ENCODE data around the gene FCHO2. TPM values are rescaled to one million over a fixed set of nuclear protein-coding genes. Genes with fewer than 3 reads are reported as not detected.
"Not testable (repeated sequence)": the region's sequence is repeated elsewhere in the genome, so short reads cannot be mapped to it uniquely, and the experiment has no call there.

The FCHO2 gene
- total RNA-seq, 4 donors from 2014 or later: 25.3 to 39.9 (median 31.0) TPM

DNA sequence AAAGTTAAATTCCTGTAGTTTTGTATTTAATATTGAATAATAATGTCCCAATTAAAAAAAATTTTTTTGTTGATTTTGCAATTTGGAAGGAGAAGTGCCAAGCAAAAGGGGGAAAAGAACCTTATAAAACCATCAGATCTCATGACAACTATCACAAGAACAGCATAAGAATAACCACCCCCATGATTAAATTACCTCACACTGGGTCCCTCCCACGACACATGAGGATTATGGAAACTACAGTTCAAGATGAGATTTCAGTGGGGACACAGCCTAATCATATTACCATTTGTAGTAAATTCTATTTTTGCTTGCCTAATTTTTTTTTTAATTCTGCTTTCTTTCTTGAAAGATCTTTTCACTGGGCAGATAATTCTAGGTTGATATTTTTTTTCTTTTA, 33.4 kb upstream of the FCHO2 start:
- no peak for ATAC-seq (ENCODE audit: low FRiP score)
- no peak for DNase-seq (ENCODE audit: low spot score)
- TF ChIP-seq, protein P1, sequence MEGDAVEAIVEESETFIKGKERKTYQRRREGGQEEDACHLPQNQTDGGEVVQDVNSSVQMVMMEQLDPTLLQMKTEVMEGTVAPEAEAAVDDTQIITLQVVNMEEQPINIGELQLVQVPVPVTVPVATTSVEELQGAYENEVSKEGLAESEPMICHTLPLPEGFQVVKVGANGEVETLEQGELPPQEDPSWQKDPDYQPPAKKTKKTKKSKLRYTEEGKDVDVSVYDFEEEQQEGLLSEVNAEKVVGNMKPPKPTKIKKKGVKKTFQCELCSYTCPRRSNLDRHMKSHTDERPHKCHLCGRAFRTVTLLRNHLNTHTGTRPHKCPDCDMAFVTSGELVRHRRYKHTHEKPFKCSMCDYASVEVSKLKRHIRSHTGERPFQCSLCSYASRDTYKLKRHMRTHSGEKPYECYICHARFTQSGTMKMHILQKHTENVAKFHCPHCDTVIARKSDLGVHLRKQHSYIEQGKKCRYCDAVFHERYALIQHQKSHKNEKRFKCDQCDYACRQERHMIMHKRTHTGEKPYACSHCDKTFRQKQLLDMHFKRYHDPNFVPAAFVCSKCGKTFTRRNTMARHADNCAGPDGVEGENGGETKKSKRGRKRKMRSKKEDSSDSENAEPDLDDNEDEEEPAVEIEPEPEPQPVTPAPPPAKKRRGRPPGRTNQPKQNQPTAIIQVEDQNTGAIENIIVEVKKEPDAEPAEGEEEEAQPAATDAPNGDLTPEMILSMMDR (IDR thresholded peaks at IDR 0.05): no peak

DNA sequence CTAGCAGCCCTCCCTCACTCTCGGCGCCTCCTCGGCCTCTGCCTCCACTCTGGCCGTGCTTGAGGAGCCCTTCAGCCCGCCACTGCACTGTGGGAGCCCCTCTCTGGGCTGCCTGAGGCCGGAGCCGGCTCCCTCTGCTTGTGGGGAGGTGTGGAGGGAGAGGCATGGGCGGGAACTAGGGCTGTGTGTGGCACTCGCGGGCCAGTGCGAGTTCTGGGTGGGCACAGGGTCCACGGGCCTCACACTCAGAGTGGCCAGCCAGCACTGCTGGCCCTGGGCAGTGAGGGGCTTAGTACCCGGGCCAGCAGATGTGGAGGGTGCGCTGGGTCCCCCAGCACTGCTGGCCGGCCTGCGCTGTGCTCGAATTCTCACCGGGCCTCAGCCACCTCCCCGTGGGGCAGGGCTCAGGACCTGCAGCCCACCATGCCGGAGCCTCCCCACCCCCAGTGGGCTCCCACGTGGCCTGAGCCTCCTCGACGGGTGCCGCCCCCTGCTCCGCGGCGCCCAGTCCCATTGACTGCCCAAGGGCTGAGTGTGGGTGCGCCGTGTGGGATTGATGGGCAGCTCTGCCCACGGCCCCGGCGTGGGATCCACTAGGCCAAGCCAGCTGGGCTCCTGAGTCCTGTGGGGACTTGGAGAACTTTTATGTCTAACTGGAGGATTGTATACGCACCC, 30.4 kb upstream of the FCHO2 start:
- TF ChIP-seq, protein P1 (IDR thresholded peaks at IDR 0.05): no peak
- no peak for ATAC-seq (ENCODE audit: low FRiP score)

DNA sequence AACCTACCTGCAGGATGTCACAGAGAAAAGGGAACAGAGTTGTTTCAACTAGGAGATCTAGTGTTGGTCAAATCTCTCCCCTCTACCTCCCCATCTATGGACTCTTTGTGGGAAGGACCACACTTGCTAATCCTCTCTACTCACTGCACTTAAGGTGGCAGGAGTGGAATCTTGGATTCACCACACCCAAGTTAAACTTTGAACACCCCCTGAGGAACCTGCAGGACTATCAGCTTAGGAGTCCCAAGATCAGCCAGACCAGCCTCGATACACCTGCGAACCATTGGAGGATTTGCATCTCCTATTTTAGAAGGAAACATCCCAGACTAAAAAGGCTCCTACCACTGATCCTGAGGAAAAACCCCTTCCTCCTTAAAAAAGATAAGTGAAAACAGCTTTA, 23.2 kb upstream of the FCHO2 start:
- not testable (repeated sequence) for DNase-seq (ENCODE audit: low spot score); ATAC-seq (ENCODE audit: low FRiP score)

More for the DNA sequence above, 30.4 kb upstream of the FCHO2 start:
- no peak for DNase-seq (ENCODE audit: low spot score)

DNA sequence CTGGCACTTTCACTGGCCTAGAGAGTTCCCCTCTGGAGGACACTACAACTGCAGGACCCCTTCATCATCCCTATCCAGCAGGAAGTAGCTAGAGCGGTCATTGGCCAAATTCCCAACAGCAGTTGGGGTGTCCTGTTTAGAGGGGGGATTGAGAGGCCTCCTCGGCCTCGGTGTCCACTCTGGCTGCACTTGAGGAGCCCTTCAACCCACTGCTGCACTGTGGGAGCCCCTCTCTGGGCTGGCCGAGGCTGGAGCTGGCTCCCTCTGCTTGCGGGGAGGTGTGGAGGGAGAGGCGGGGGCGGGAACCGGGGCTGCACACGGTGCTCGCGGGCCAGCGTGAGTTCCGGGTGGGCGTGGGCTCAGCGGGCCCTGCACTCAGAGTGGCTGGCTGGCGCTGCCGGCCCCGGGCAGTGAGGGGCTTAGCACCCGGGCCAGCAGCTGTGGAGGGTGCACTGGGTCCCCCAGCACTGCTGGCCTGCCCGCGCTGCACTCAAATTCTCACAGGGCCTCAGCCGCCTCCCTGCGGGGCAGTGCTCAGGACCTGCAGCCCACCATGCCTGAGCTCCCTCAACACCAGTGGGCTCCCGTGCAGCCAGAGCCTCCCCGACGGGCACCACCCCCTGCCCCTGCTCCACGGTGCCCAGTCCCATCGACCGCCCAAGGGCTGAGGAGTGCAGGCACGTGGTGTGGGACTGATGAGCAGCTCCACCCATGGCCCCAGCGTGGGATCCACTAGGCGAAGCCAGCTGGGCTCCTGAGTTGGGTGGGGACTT, 20.7 kb upstream of the FCHO2 start:
- not testable (repeated sequence) for DNase-seq (ENCODE audit: low spot score); ATAC-seq (ENCODE audit: low FRiP score)

DNA sequence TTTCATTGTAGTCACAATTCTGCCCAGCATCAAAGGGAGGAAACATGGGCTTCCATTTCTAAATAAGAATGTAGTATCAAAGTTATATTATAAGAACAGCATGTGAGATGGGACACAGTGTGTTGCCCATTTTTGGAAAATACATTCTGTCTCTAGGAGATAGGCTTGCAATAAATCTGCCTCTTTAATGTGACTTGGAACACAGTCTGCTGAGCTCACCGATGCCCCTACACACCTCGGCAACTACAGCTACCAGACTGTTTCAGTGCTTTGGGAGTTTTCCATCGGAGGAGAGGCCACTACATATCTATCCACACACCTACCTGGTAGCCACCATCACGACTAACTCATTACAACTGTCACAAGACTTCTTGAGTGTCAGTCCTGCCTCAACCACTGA, 18.9 kb upstream of the FCHO2 start:
- ATAC-seq (ENCODE audit: low FRiP score) (no peak), DNase-seq (ENCODE audit: low spot score) (no peak)
- TF ChIP-seq, protein P1 (IDR thresholded peaks at IDR 0.05): no peak

DNA sequence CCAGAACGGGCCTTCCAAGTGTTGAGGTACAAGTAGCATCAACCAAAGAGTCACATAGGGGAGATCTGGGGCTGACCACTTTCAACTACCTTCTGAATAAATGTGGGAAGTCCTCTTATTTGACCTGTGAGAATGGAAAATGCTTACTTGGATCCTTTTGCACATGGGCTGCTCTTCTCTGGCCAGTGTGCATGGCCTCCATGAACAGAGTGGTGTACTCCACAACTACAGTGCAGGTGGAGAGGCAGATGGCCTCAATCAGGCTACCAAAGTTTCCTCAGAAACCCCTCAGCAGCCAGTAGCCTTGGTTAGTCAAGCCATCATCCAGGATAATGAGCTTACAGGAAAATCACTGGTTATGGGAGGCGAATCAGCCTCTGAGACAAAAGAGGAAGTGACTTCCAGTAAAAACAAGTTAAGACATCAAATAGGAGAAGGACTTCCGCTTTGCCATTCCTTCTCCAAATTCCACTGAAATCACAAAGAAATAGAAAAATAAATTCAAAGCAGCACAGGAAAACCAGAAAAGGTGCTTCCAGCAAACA, 18.3 kb upstream of the FCHO2 start:
- no peak for DNase-seq (ENCODE audit: low spot score)
- TF ChIP-seq, protein P1 (IDR thresholded peaks at IDR 0.05): no peak
- no peak for ATAC-seq (ENCODE audit: low FRiP score)

DNA sequence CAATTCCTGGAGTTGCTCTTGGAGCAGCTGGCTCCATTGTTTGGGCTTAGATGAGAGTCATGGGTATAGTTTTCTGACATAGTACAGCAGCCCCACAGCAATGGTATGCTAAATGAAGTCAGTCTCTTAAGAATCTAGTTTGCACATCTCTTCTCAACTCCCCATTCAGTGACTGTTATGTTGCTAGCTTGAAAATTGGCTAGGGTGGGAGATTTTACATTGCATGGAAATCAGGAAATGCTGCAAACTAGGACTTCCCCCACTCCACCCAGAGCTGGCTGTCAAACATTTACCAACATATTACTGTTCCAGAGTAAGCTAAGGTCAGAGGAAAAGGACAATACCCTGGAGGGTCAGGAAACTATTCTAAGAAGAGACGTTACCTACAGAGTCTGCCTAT, 17.6 kb upstream of the FCHO2 start:
- DNase-seq (ENCODE audit: low spot score): no peak
- TF ChIP-seq, protein P1 (IDR thresholded peaks at IDR 0.05): no peak
- no peak for ATAC-seq (ENCODE audit: low FRiP score)

DNA sequence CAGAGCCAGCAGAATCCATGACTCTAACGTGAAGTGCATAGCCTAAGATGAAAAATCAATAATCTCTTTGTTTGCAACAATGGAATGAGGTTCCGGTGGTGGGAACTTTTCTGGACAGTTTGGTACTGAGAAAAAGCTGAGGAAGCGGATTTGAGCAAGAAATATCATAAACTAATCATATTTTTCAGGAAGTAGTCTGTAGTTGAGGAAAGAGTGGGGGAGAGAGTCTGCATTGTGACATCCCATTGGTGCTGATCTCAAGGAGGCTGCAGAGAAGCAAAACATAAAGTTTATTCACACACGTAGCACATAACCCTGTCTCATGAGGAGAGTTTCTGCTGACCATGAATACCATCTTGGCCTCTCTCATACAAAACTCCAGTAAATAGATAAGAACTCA, 15.8 kb upstream of the FCHO2 start:
- DNase-seq (ENCODE audit: low spot score) (no peak), ATAC-seq (ENCODE audit: low FRiP score) (no peak)
- TF ChIP-seq, protein P1 (IDR thresholded peaks at IDR 0.05): no peak
